NCI-H526 treated with DMSO at 0.1 percent for 48 hours (cell line): Measurements from ENCODE around the gene CEP128.

ENCODE experiments used
- DNase-seq: peaks from one replicate; lab custom pipeline; 2025; lab: John Stamatoyannopoulos, UW

Gene CEP128

GRCh38 chr14:80941241-80942185, at the start of gene CEP128:
Gene CEP128, minus strand, starts transcription at chr14:80941738.
- DNase-seq = peak; percentile 96

- DNase-seq = no peak
Measured at GRCh38 chr14:80988735-80989429, 47.3 kb upstream of the CEP128 start.

- DNase-seq = no peak
Measured at GRCh38 chr14:80988192-80988591, 46.7 kb upstream of the CEP128 start.

GRCh38 chr14:80987235-80988032, 45.9 kb upstream of the CEP128 start:
- peak; percentile 51 for DNase-seq

GRCh38 chr14:80982711-80983110, 41.2 kb upstream of the CEP128 start:
- no peak for DNase-seq

DNA sequence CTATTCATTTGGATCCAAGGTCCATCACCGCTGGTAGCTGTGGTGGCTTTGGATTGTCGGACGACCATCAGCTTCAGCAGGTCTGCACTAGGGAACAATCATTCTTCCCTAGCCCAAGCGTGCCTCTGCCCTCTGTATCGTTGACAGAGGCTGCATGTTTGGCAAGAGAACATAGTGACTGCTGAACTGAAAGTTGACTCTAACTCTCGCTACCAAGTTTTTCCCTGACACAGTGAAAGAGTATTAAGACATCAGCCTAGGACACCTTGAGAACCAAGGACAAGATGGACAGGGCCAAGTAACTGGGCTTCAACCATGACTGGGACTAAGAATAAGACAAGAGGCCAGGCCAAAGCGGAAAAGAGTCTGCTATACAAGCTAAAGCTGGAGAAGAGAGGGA, 40.1 kb upstream of the CEP128 start:
- DNase-seq = no peak

- DNase-seq = no peak
Measured at GRCh38 chr14:80981156-80981555, 39.6 kb upstream of the CEP128 start.

DNA sequence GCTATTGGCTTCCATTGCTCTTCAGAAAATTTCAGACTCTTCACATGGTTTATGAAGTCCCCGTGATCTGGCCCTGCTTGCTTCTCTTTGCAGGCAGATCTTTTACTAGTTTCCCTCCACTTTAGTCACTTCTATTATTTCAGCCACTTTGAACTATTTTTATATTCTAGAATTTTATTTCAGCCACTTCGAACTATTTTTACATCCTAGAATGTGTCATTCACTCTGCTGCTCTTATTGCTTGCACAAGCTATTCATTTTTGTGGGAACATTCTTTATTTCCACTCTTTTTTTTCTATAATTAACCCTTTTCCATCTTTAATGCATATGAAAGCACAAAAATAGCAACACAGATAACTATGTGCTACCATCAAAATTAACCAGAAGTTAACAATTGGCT, 38.4 kb upstream of the CEP128 start:
- no peak for DNase-seq

DNA sequence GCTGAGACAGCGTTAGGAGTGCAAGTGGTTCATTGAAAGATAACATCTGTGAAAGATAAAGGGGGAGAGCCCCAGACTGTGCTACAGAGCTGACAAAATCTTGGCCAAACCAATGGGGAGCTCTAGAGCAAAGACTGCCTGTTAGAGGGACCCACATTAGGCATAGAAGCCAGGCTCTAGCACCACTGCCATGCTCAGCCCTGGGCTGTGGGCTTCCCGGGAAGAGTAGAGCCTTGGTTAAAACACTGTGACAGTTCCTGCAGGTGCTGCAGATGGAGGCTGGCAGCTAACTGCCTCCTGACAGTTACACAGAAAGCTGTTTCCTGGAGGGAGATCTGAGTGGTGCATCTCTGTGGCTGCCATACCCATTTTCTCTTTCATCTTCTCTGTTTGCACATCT, 36.9 kb upstream of the CEP128 start:
- no peak for DNase-seq

GRCh38 chr14:80977221-80977620, 35.7 kb upstream of the CEP128 start:
- DNase-seq = no peak

GRCh38 chr14:80974679-80975078, 33.1 kb upstream of the CEP128 start:
- no peak for DNase-seq

- peak; percentile 13 for DNase-seq
Measured at GRCh38 chr14:80973931-80974641, 32.5 kb upstream of the CEP128 start.

GRCh38 chr14:80965037-80965436, 23.5 kb upstream of the CEP128 start:
- no peak for DNase-seq

DNA sequence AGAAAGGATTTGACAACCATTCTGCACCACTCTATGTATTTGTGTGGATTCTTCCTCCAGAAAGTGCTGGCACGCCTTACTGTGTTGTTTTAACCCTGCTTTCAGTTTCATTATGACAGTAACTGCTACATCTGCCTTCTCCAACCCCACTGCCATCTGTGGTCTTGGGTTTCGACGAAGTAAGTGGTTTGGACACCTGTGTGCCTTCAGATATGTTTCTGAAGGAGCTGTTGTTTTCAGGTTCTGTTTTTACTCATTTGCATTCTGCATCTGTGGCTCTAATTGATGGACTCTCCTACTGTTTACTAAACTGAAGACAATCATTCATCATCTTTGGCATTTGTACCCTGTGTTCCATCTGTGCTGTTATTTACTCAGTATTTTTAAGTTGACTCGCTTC, 18.0 kb upstream of the CEP128 start:
- no peak for DNase-seq

- no peak for DNase-seq
Measured at GRCh38 chr14:80958939-80959338, 17.4 kb upstream of the CEP128 start.

DNA sequence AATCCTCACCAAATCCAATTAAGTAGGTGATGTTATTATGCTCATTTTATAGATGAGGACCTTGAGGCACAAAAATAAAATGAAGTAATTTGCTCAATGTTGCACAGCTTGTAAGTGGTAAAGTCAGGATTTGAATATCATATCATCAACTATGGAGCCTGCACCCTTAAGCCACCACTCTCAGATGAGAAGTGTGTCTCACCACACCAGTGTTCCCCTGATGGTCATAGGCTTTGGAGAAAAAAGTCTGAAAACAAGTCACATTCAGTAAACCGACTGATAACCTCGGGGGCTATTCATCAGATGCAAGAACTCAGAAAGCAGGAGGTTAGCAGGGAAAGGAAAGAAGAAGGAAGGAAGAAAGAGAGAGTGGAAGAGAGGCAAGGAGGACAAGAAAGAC, 16.7 kb upstream of the CEP128 start:
- DNase-seq = no peak

- DNase-seq = no peak
Measured at GRCh38 chr14:80957613-80958012, 16.1 kb upstream of the CEP128 start.

GRCh38 chr14:80956922-80957321, 15.4 kb upstream of the CEP128 start:
- DNase-seq = no peak

DNA sequence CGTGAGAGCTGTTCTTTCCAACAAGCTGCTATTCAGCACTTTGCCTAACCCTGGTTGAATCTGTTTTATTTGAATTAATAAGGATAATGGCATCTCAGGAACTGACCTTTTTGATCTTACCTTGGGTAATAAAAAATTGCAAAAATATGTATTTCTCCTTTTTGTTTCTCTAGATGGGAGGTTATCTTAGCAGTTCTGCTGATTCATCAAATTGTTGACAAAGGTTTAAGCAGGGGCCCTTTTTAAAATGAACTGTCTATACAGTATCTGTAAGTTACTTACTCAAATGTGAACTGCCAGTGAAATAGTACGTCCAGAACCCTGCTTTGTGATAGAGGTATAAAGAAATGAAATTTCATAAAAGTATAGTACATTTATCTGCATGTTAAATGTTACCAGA, 14.6 kb upstream of the CEP128 start:
- no peak for DNase-seq

- no peak for DNase-seq
Measured at GRCh38 chr14:80955416-80955941, 13.9 kb upstream of the CEP128 start, which contains the start of gene TSHR. Gene TSHR, plus strand, starts transcription at chr14:80955621. Its CDS starts 60 bp downstream, at chr14:80955681.

DNA sequence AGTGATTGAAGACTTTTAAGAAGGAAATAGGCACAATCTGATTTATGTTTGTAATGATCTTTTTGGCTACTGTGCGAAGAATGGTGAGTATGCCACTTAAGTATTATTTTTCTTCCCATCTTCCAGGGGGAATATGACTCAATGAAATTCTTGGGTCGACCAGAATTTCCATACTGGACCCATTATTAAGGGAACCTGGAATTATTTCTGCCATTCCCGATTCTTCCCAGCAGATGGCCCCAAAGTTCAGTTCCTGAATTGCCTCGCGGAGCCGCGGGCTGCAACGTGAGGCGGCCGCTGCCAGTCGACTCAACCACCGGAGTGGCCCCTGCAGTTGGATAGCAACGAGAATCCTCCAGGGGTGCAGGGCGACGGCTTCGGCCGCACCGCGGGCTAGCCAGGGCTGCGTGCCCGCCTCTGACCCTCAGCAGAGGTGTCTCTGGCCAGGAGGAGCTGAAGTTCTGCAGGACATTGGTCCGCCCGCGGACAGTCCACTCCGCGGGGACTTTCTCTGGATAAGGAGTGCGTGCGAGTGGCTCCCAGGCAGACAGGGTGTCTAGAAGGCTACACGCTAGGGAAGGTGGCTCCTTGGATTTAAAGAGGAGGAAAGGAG, 13.3 kb upstream of the CEP128 start:
- peak; percentile 49 for DNase-seq
